H1 (cell line): Measurements from ENCODE around the gene LEMD2. TPM values are rescaled to one million over a fixed set of nuclear protein-coding genes. Genes with fewer than 3 reads are reported as not detected.

Experiments used
- CEBPB ChIP-seq: IDR thresholded peaks from 2 replicates; pipeline ENCODE4 v1.6.1; 2012; ENCODE audit warnings: low read depth, low read length
- CHD1 ChIP-seq: IDR thresholded peaks from 2 replicates; pipeline ENCODE4 v1.6.1; 2012; ENCODE audit warnings: low read depth, low read length, improper control_type of control experiment
- CHD2 ChIP-seq: IDR thresholded peaks from 2 replicates; pipeline ENCODE4 v1.6.1; 2012; ENCODE audit warnings: low read length, improper control_type of control experiment
- GTF2F1 ChIP-seq: IDR thresholded peaks from 2 replicates; pipeline ENCODE4 v1.6.1; 2012; ENCODE audit warnings: low read depth, low read length, improper control_type of control experiment, borderline replicate concordance
- POLR2AphosphoS5 ChIP-seq: IDR thresholded peaks from 2 replicates; pipeline ENCODE4 v1.6.1; 2011; ENCODE audit warnings: low read depth, low read length
- RNF2 ChIP-seq: fragments of 200-900, 300-1000 bp; sonication (generic); IDR thresholded peaks from 2 replicates; pipeline ENCODE4 v1.7.1; 2016; ENCODE audit warnings: borderline replicate concordance, low read depth, mild to moderate bottlenecking, antibody characterized with exemption, low read length; ENCODE audit not compliant: poor library complexity, severe bottlenecking; ENCODE audit errors: missing control alignments
- SIN3A ChIP-seq, 2 experiments: IDR thresholded peaks in 1 of 2; conservative IDR thresholded peaks in 1 of 2; 2 replicates each; pipeline ENCODE4 v1.6.1; 2011 to 2012; ENCODE audit warnings: low read length in 2 of 2, improper control_type of control experiment in 1 of 2, low read depth in 1 of 2, mild to moderate bottlenecking in 1 of 2
- SIX5 ChIP-seq: IDR thresholded peaks from 2 replicates; pipeline ENCODE4 v1.6.1; 2011; ENCODE audit warnings: mild to moderate bottlenecking, low read depth, low read length
- polyA plus RNA-seq, 7 experiments: library from polyadenylated mRNA; depleted of rRNA in 3 of 7; stranded (reverse) in 5 of 7; unstranded in 2 of 7; fragments of >200 nt in 5 of 7; fragments of 200-250 nt in 2 of 7; gene quantifications; 1 replicate in 5 of 7; 2 replicates in 1 of 7; 4 replicates in 1 of 7; pipeline versions ENCODE4 v1.2.1 to v1.2.3, GENCODE V29; 2011 to 2013; ENCODE audit warnings: missing spikeins in 2 of 7, mixed read lengths in 2 of 7
- total RNA-seq: library from RNA; stranded (reverse); fragmentation: NEBNext Ultra II Directional; extraction: Animal tissue kit (Norgen Biotek cat#: 25700); gene quantifications from 2 replicates; pipeline ENCODE4 v1.2.1, GENCODE V29; 2021

The LEMD2 gene
- total and polyA plus RNA-seq, 2 of the 8 experiments (the other 6 are each of a cell fraction or from before 2014, with no cell fraction given) = 32.7 to 57.3 TPM

DNA sequence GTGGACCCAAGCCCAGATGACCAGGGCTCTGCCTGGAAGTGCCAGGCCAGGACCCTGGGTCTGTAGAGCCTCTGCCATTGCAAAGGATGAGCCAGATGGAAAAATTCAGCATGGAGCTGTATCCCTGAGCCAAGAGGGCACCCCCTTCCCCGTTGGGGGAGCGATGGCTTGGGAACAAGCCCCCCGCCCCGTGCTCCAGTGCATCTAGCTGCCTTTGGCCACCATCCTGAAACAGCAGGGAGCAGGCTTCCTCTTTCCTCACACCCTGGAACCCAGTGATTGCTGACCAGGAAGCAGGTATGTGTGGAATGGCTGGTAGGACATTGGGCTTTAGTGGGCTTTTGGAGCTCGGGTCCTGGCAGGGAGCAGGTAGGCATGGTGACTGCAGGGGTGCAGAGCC lies 12.7 kb upstream of the LEMD2 start (continued):
- TF ChIP-seq RNF2 (no peak), POLR2AphosphoS5 (no peak), CHD2 (no peak), CEBPB (no peak), SIN3A (conservative IDR thresholded peaks at IDR 0.05 in 1 of 2, IDR thresholded peaks at IDR 0.05 in 1 of 2; ENCODE audit: low read depth in 1 of 2, low read length in 2 of 2) (no peak), CHD1 (no peak), GTF2F1 (no peak), SIX5 (no peak)
